ENCODE results near the gene ZNF837. TPM values are rescaled to one million over a fixed set of nuclear protein-coding genes. Genes with fewer than 3 reads are reported as not detected.
A peak's percentile ranks its signal among the peaks of the same experiment; 100 is the strongest.

Gene ZNF837
- total RNA-seq, 3 donors from 2014 or later = 1.3 to 6.6 (median 2.3) TPM

- H3K4me3 ChIP-seq = peak overlapping the region; percentile 20 to 61 (median 42)
- no peaks in the 10 kb centered on the region for H3K4me1 ChIP-seq
- intact Hi-C loops (cut with DNase I; ENCODE audit: low total_unique reads) = no loop called here
- H3K27me3 ChIP-seq = no peaks in the 10 kb centered on the region
- no peaks in the 10 kb centered on the region for H3K36me3 ChIP-seq
- H3K27ac ChIP-seq = no peak overlapping the region
- DNase-seq (ENCODE audit: low spot score in 2 of 2) = no peak
- H3K9me3 ChIP-seq = no peaks in the 10 kb centered on the region
- no peak for TF ChIP-seq CTCF (IDR thresholded peaks at IDR 0.05)
- peak in 1 of 3 donors; percentile 9 for TF ChIP-seq POLR2AphosphoS5 (IDR thresholded peaks at IDR 0.05)
Observed at GRCh38 chr19:58356766-58357480, 23.9 kb downstream of the ZNF837 start.

GRCh38 chr19:58355908-58356765 lies 24.7 kb downstream of the ZNF837 start:
- no peak for TF ChIP-seq POLR2AphosphoS5 (IDR thresholded peaks at IDR 0.05)
- no peak for TF ChIP-seq POLR2A (IDR thresholded peaks at IDR 0.05)
- TF ChIP-seq CTCF (IDR thresholded peaks at IDR 0.05) = no peak
- H3K4me3 ChIP-seq = peak overlapping the region; percentile 20 to 61 (median 42)
- intact Hi-C loops (cut with DNase I; ENCODE audit: low total_unique reads) = no loop called here
- H3K36me3 ChIP-seq = no peaks in the 10 kb centered on the region
- no peaks in the 10 kb centered on the region for H3K9me3 ChIP-seq
- no peak overlapping the region for H3K27ac ChIP-seq
- H3K27me3 ChIP-seq = no peaks in the 10 kb centered on the region
- no peaks in the 10 kb centered on the region for H3K4me1 ChIP-seq
- DNase-seq (ENCODE audit: low spot score in 2 of 2) = no peak

- Histone ChIP-seq H3K36me3 (no peaks in the 10 kb centered on the region), H3K4me1 (no peaks in the 10 kb centered on the region), H3K27ac (no peak overlapping the region), H3K9me3 (no peaks in the 10 kb centered on the region), H3K27me3 (no peaks in the 10 kb centered on the region), H3K4me3 (peak overlapping the region in 1 of 3 donors; percentile 42)
- no peak for TF ChIP-seq POLR2AphosphoS5 (IDR thresholded peaks at IDR 0.05)
- no peak for TF ChIP-seq POLR2A (IDR thresholded peaks at IDR 0.05)
- no peak for TF ChIP-seq CTCF (IDR thresholded peaks at IDR 0.05)
- intact Hi-C loops (cut with DNase I; ENCODE audit: low total_unique reads) = no loop called here
- no peak for DNase-seq (ENCODE audit: low spot score in 2 of 2)
Observed at GRCh38 chr19:58355215-58355796, 25.5 kb downstream of the ZNF837 start.

GRCh38 chr19:58354478-58355030 lies 26.3 kb downstream of the ZNF837 start:
- no peaks in the 10 kb centered on the region for H3K36me3 ChIP-seq
- no peaks in the 10 kb centered on the region for H3K9me3 ChIP-seq
- H3K27ac ChIP-seq = no peak overlapping the region
- no peaks in the 10 kb centered on the region for H3K4me1 ChIP-seq
- DNase-seq (ENCODE audit: low spot score in 2 of 2) = no peak
- TF ChIP-seq POLR2A (IDR thresholded peaks at IDR 0.05) = no peak
- TF ChIP-seq POLR2AphosphoS5 (IDR thresholded peaks at IDR 0.05) = no peak
- no peak for TF ChIP-seq CTCF (IDR thresholded peaks at IDR 0.05)
- intact Hi-C loops (cut with DNase I; ENCODE audit: low total_unique reads) = no loop called here
- H3K4me3 ChIP-seq = no peak overlapping the region
- H3K27me3 ChIP-seq = no peaks in the 10 kb centered on the region

All from breast epithelium (tissue), 4 donors.